Non-pigmented ciliary epithelial cell (primary cell): ENCODE measurements around the gene THSD4.

Experiments
- DNase-seq: peaks from one replicate; pipeline ENCODE4 v3.0.0-alpha.2; 2010; ENCODE audit warnings: low read depth

Gene THSD4

DNA sequence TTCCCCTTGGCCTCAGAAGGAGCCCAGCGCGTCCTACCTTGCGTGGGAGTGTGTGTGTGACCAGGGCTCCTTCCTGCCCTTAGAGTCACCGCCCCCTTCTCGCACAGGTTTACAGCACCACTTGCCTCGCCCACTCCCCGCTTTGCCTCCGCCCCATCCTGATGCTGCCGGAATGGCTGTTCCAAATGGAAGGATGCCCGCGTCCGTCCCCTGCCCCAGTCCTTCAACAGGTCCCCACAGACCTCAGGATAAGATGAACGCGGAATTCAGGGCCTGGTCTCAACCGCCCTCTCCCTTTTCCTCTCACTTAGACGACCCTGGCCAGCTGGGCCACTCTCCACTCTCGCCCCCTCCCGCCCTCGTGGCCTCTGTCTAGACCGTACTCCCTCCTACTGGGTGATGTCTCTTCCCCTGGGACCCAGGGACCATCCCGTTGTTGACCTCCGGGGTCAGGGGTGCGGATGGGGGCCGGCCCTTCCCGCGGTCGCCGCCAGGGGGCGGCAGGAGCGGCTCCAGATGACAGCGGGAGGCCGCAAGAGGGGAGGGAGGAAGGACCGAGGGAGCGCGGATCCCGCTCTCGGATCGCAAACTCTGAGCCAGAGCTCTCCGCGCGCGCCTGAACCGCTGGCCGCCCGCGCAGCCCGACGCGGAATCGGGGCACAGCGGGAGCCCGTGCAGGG is at the start of gene THSD4:
TSS of gene THSD4 (plus strand) at position 585 of the 680 bp plus-strand sequence.
- DNase-seq = no peak

GRCh38 chr15:71066983-71067382 is 48.3 kb upstream of the THSD4 start:
- DNase-seq = no peak

DNA sequence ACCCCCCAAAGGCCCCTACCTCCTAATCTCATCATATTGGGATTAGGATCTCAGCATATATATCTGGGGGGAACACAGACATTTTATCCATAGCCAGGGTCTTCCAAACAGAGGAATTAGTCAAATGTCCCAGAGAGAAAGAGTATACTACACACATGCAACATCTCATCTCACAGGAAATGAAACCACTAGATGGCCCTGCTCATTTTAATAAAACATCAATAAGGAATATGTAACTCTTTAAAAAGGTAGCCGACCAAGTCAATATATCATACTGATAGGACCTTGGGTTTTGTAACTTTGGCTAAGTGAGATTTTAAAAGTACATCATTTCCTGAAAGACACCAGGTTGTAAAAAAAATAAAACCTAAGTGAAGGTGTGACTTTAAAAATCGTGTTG is 45.6 kb upstream of the THSD4 start:
- no peak for DNase-seq

DNA sequence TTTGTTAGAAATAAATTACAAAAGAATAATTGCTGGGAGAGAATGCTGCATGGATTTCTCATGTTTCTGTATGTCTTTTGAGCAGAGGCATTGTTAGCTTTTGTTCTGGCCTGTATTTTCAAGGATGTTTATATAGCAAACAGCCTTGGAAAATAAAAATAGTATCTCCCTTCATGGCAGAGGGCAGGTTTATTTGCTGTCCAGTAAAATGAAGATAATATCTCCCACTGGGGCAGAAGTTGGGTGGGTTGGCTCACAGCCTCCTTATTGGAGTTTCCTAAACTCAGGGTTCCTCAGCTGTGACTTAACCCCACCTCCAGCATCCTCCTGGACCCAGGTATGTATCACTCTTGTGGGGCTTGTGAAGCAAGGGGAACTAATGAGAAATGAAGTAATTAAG is 43.7 kb upstream of the THSD4 start:
- no peak for DNase-seq

- DNase-seq = no peak
Measured at GRCh38 chr15:71072423-71072822, 42.8 kb upstream of the THSD4 start.

- no peak for DNase-seq
Measured at GRCh38 chr15:71078506-71079207, 36.6 kb upstream of the THSD4 start.

- DNase-seq = no peak
Measured at GRCh38 chr15:71079208-71080044, 35.8 kb upstream of the THSD4 start.

GRCh38 chr15:71080166-71080565 is 35.1 kb upstream of the THSD4 start:
- no peak for DNase-seq

GRCh38 chr15:71080705-71081104 is 34.6 kb upstream of the THSD4 start:
- peak; percentile 94 for DNase-seq

DNA sequence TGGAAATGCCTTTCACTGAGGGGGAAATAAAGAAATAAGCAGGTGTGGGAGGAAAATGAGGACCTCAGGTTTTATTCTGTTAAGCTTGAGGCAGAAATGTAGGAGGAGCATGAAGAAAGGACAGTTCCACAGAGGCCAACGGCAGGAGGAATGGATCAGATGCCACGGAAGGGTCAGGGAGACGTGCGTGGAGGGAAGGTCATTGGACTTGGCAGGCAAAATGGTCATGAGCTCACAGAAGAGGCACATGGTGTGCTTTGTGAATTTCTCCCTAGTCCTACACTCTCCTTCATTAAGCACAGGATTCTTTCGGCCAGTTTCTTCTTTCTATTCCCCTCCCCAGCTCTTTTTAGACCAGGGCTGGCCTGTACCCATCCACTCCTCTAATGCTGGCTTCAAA is 32.5 kb upstream of the THSD4 start:
- DNase-seq = no peak

DNA sequence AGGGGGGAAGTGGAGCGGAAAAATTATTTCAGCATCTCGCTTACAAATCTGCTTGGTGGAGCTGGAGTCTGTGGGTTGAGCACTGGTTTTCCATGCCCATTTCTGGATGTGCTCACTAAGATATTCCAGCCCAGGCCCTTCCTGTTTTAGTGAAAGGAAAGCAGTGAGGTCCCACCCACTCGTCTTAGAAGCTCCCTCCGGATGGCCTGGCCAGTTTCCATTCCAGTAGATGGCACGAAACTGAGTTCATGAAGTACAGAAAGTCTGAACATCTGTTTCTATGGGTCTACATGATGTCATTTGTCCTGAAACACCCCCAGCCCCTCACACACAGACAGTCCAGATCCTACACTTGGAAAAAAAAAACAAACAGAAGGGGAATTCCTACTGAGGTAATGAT is 31.9 kb upstream of the THSD4 start:
- DNase-seq = peak; percentile 78

DNA sequence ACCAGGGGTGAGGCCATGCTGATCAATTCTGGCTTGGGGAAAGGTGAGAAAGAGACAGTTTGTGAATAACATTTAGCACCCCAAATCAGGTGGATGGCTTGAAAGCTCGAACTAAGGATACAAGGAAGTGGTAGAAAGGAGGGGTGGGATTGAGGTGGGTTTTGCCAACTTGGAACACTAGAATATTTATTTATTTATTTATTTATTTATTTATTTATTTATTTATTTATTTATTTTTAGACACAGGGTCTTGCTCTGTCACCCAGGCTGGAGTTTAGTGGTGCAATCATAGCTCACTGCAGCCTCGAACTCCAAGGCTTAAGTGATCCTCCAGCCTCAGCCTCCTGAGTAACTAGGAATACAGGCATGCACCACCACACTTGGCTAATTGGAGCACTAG is 31.0 kb upstream of the THSD4 start:
- no peak for DNase-seq

GRCh38 chr15:71085809-71086208 is 29.5 kb upstream of the THSD4 start:
- no peak for DNase-seq

DNA sequence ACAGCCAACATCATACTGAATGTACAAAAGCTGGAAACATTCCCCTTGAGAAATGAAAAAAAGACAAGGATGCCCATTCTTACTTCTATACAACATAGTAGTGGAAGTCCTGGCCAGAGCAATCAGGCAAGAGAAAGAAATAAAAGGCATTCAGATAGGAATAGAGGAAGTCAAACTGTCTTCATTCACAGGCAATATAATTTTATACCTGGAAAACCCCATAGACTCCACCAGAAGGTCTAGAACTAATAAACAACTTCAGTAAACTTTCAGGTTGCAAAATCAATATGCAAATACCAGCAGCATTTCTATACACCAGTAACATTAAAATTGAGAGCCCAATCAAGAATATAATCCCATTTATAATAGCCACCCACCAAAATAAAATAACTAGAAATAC is 27.1 kb upstream of the THSD4 start:
- DNase-seq = no peak

DNA sequence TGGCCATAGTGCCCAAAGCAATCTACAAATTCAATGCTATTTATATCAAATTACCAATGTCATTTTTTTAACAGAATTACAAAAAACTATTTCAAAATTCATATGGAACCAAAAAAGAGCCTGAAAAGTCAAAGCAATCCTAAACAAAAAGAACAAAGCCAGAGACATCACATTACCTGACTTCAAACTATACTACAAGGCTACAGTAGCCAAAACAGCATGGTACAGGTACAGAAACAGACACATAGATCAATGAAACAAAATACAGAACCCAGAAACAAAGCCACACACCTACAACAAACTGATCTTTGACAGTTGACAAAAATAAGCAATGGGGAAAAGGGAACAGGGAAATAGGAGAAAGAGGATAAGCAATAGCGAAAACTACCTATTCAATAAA is 26.6 kb upstream of the THSD4 start:
- no peak for DNase-seq

GRCh38 chr15:71089801-71090200 is 25.5 kb upstream of the THSD4 start:
- no peak for DNase-seq

DNA sequence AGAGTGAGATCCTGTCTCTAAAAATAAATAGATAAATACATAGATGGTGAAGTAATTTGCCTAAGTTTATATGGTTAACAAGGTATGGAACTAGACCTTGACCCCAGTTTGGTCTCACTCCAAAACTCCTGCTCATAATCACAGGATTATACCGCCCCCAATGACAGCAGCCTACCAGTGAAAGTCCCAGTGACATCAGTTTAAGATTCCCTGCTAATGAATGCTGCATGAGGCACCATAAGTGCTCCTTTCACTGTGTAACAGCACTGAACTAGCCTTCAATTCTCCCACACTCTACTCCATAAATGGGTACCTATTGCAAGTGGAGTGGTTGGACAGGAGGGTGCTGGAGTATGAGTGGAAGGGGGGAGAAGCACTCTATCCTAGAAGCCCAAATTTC is 23.7 kb upstream of the THSD4 start:
- no peak for DNase-seq

DNA sequence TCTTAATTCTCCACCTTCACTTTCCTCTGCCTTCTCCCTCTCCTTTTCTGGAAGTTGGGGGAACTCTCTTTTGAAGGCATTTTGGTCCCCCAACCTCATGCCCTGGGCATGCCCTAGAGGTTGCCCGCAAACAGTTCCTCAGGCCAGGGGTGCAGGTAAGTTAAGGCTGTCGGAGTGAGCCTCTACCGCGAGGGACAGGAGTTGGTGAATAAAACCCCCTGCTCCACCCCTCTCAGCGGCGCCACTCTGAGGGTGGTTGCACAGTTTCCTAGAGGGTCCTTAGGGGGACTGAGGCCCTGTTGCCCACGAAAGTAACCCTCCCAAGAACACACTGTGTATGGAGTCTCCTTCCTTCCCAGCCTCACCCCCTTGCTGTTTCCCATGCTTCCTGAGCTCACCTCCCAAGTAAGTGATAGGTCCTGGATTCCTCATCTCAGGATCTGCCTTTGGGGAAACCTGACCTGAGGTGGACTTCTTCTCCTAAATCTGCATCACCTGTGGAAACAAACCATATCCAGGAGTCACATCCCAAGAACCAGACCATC is 23.1 kb upstream of the THSD4 start:
- DNase-seq = no peak

DNA sequence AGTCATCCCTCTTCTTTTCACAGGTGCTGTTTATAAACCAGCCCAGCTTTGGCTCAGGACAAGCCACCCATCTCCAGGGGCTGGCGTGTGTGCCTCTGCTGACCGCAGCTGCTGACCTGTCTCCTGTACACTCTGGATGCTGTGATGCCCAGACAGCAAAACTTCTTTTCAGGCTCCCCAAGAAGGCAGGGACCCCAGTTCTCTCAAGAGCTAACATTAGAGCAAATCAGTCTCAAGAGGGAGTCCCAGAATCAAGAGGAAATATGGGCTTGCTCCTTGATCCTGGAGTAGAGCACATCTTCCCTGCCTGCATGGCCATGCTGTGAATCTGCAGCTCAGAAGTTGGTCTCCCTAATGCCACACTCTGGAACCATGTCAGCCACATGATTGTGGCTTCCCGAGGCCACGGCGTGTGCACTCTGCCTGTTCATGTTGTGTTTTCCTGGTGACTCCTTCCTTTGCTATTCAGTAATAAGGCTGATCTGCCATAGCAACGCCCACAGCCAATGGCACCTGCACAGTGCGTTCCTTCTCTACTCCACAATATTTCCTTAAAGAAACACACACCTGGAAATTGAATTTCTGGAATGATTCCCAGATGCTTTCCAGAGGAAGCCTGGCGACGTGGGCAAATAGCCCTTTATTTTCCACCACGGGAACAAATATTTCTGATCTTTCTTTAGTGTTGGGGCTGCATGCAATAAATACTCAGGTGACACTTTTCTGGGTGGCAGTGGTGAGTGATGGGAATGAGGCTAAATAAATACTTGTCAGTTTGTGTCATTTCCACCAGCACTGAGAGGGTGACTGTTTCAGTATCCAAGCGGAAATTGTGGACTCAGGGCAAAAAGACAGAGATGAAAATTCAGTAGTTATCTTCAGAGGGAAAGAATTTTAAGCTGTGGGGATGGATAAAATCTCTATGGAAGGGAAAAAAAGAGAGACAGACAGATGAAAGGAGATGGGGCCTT is 21.9 kb upstream of the THSD4 start:
- DNase-seq = no peak

- DNase-seq = no peak
Measured at GRCh38 chr15:71094137-71094536, 21.1 kb upstream of the THSD4 start.

GRCh38 chr15:71096676-71097075 is 18.6 kb upstream of the THSD4 start:
- no peak for DNase-seq

GRCh38 chr15:71097890-71098289 is 17.4 kb upstream of the THSD4 start:
- no peak for DNase-seq
